GM23338 (cell line): Measurements from ENCODE around the gene XPNPEP2. TPM values are rescaled to one million over a fixed set of nuclear protein-coding genes. Genes with fewer than 3 reads are reported as not detected.

Experiments
- ATAC-seq: fragments of 200-7000 bp; cut with Tn5 transposase; 3 replicates; pipeline ENCODE4 v1.9.1; 2020
- DNase-seq: peaks from one replicate; pipeline ENCODE4 v3.0.0-alpha.2; 2015; ENCODE audit warnings: low spot score
- H2AFZ ChIP-seq: fragments of 200-600 bp; sonication (generic); 2 replicates; pipeline ENCODE4 v1.8.0; 2016; ENCODE audit warnings: antibody characterized with exemption, mild to moderate bottlenecking, moderate library complexity
- H3F3A ChIP-seq: fragments of 200-600 bp; sonication (generic); replicated peaks from 2 replicates; pipeline ENCODE4 v1.8.0; 2017; ENCODE audit warnings: antibody characterized with exemption, mixed run types, low read depth
- H3K27ac ChIP-seq: fragments of 200-600 bp; sonication (generic); 2 replicates; pipeline ENCODE4 v1.6.1; 2016; ENCODE audit warnings: low read depth
- H3K27me3 ChIP-seq: fragments of 200-600 bp; sonication (generic); 2 replicates; pipeline ENCODE4 v1.8.0; 2016; ENCODE audit warnings: mild to moderate bottlenecking, mixed run types, moderate library complexity; ENCODE audit not compliant: insufficient read depth
- H3K36me3 ChIP-seq: fragments of 200-600 bp; sonication (generic); 2 replicates; pipeline ENCODE4 v1.8.0; 2016; ENCODE audit warnings: mild to moderate bottlenecking; ENCODE audit not compliant: insufficient read depth
- H3K4me1 ChIP-seq: fragments of 200-600 bp; sonication (generic); 2 replicates; pipeline ENCODE4 v1.8.0; 2016; ENCODE audit warnings: mild to moderate bottlenecking, moderate library complexity; ENCODE audit not compliant: insufficient read depth
- H3K4me2 ChIP-seq: fragments of 200-600 bp; sonication (generic); 2 replicates; pipeline ENCODE4 v1.7.1; 2017; ENCODE audit warnings: mixed run types
- H3K4me3 ChIP-seq: fragments of 200-600 bp; sonication (generic); 2 replicates; pipeline ENCODE4 v1.6.1; 2016; ENCODE audit warnings: mixed run types
- H3K79me2 ChIP-seq: fragments of 200-600 bp; sonication (generic); replicated peaks from 2 replicates; pipeline ENCODE4 v1.8.0; 2017; ENCODE audit warnings: mild to moderate bottlenecking; ENCODE audit not compliant: insufficient read depth
- H3K9me2 ChIP-seq: fragments of 200-600 bp; sonication (generic); 2 replicates; pipeline ENCODE4 v1.8.0; 2017; ENCODE audit not compliant: insufficient read depth
- H4K20me1 ChIP-seq: fragments of 200-600 bp; sonication (generic); replicated peaks from 2 replicates; pipeline ENCODE4 v1.8.0; 2017; ENCODE audit warnings: mild to moderate bottlenecking; ENCODE audit not compliant: insufficient read depth
- H3K27ac Mint-ChIP-seq: 2 replicates; pipeline ENCODE4 v1.8.0; 2020; ENCODE audit warnings: inconsistent platforms, mild to moderate bottlenecking, moderate library complexity, mixed read lengths
- H3K27me3 Mint-ChIP-seq: 3 replicates; pipeline ENCODE4 v1.8.0; 2022; ENCODE audit warnings: low read depth, mild to moderate bottlenecking, moderate library complexity, mixed read lengths, inconsistent platforms; ENCODE audit not compliant: insufficient read depth, poor library complexity
- H3K36me3 Mint-ChIP-seq: 3 replicates; pipeline ENCODE4 v1.8.0; 2021; ENCODE audit warnings: low read depth, mild to moderate bottlenecking, inconsistent platforms, moderate library complexity, mixed read lengths
- H3K4me1 Mint-ChIP-seq: 3 replicates; pipeline ENCODE4 v1.8.0; 2020; ENCODE audit warnings: mild to moderate bottlenecking, inconsistent platforms, mixed read lengths
- H3K4me3 Mint-ChIP-seq: 3 replicates; pipeline ENCODE4 v1.8.0; 2021; ENCODE audit warnings: moderate library complexity, mild to moderate bottlenecking, inconsistent platforms, mixed read lengths
- H3K9me3 Mint-ChIP-seq: 3 replicates; pipeline ENCODE4 v1.8.0; 2020; ENCODE audit warnings: moderate library complexity, mild to moderate bottlenecking, inconsistent platforms, mixed read lengths
- CREB1 ChIP-seq: fragments of 250-450 bp; sonication (Bioruptor Pico); IDR thresholded peaks from 2 replicates; pipeline ENCODE4 v1.5.0; 2020; ENCODE audit warnings: low read depth, mild to moderate bottlenecking, moderate library complexity
- EZH2 ChIP-seq: fragments of 200-600 bp; sonication (generic); IDR thresholded peaks from one replicate; pipeline ENCODE4 v1.8.0; 2017; ENCODE audit warnings: antibody characterized with exemption, mild to moderate bottlenecking, low read depth; ENCODE audit not compliant: unreplicated experiment
- EZH2phosphoT487 ChIP-seq: fragments of 200-600 bp; sonication (generic); IDR thresholded peaks from one replicate; pipeline ENCODE4 v1.8.1; 2018; ENCODE audit warnings: antibody characterized with exemption; ENCODE audit not compliant: unreplicated experiment
- JUNB ChIP-seq: IDR thresholded peaks from one replicate; pipeline ENCODE4 v1.6.1; 2016; ENCODE audit warnings: antibody characterized with exemption; ENCODE audit not compliant: unreplicated experiment
- NANOG ChIP-seq: IDR thresholded peaks from 2 replicates; pipeline ENCODE4 v1.6.1; 2016; ENCODE audit warnings: antibody characterized with exemption, borderline replicate concordance
- POLR2AphosphoS5 ChIP-seq: IDR thresholded peaks from 2 replicates; pipeline ENCODE4 v1.6.1; 2016; ENCODE audit warnings: antibody characterized with exemption, low read depth
- STAT1 ChIP-seq: IDR thresholded peaks from one replicate; pipeline ENCODE4 v1.6.1; 2016; ENCODE audit warnings: antibody characterized with exemption; ENCODE audit not compliant: unreplicated experiment
- ZNF114 ChIP-seq: fragments of 250-450 bp; sonication (Bioruptor Pico); IDR thresholded peaks from 2 replicates; pipeline ENCODE4 v1.5.0; 2020; ENCODE audit warnings: mild to moderate bottlenecking, moderate library complexity
- ZNF331 ChIP-seq: fragments of 250-450 bp; sonication (Bioruptor Pico); IDR thresholded peaks from 2 replicates; pipeline ENCODE4 v1.5.0; 2020; ENCODE audit warnings: low read depth, mild to moderate bottlenecking, moderate library complexity
- polyA plus RNA-seq: library from polyadenylated mRNA; unstranded; fragments of >200 nt; fragmentation: Nextera tagmentation; extraction: Ambion mirVana; gene quantifications from 2 replicates; pipeline ENCODE4 v1.2.1, GENCODE V29; 2016
- total RNA-seq: library from RNA; depleted of rRNA; stranded (reverse); fragments of >200 nt; shearing (Covaris generic); gene quantifications from 2 replicates; pipeline ENCODE4 v1.2.3, GENCODE V29; 2014
- TF ChIP-seq, protein P1 (sequence below): IDR thresholded peaks from one replicate; pipeline ENCODE4 v1.6.1; 2018; ENCODE audit warnings: antibody characterized with exemption; ENCODE audit not compliant: unreplicated experiment
- TF ChIP-seq, protein P2 (sequence below): fragments of 250-450 bp; sonication (Bioruptor Pico); IDR thresholded peaks from 2 replicates; pipeline ENCODE4 v1.5.0; 2020; ENCODE audit warnings: mild to moderate bottlenecking, moderate library complexity
- TF ChIP-seq, protein P3 (sequence below), 2 experiments: fragments of 200-600 bp in 1 of 2; sonication (generic) in 1 of 2; conservative IDR thresholded peaks; 2 replicates each; pipeline versions ENCODE4 v1.5.1 to v1.6.1; 2016 to 2017; ENCODE audit warnings: antibody characterized with exemption in 2 of 2, low read depth in 2 of 2, mild to moderate bottlenecking in 2 of 2, moderate library complexity in 1 of 2
- TF ChIP-seq, protein P4 (sequence below): IDR thresholded peaks from 2 replicates; pipeline ENCODE4 v1.6.1; 2016; ENCODE audit warnings: antibody characterized with exemption

XPNPEP2 gene
- total and polyA plus RNA-seq, 2 experiments from 2014 or later: not detected

DNA sequence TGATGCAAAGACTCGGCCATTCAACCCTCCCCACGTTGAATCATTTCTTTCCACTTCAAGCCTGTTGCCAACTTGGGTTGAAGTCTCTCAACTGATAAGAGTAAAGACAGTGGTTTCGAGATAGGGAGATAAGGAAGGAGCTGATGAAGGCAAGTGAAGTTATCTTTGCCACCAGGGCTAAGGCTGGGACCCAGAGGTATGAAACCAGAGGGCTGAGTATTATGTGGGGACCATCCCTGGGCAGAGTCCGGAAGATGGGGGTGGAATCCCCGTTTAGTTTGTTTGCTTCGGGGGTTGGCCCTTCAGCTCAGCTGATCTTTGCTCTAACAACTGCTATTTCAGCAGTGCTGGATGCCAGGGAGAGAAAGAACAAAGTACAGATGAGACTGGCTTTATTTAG lies 2.3 kb upstream of the XPNPEP2 start:
- H3K79me2 ChIP-seq: no peaks in the 10 kb centered on the region
- no peaks in the 10 kb centered on the region for H3K36me3 ChIP-seq
- Mint-ChIP-seq H3K4me3 (no peak overlapping the region), H3K36me3 (no peaks in the 10 kb centered on the region; the same call in 2 of the 3 replicates), H3K4me1 (peaks cover 18% of the 10 kb centered on the region), H3K27me3 (peaks cover 5% of the 10 kb centered on the region), H3K9me3 (no peaks in the 10 kb centered on the region), H3K27ac (no peak overlapping the region)
- H3K27ac ChIP-seq: no peak overlapping the region
- no peak overlapping the region for H3K4me2 ChIP-seq
- H3K27me3 ChIP-seq: no peaks in the 10 kb centered on the region
- H4K20me1 ChIP-seq: no peaks in the 10 kb centered on the region
- H3F3A ChIP-seq: no peaks in the 10 kb centered on the region
- H3K9me2 ChIP-seq: no peaks in the 10 kb centered on the region
- no peaks in the 10 kb centered on the region; the same call in 1 of the 2 replicates for H3K4me1 ChIP-seq
- DNase-seq (no peak), ATAC-seq (no peak)
- TF ChIP-seq, protein P1, sequence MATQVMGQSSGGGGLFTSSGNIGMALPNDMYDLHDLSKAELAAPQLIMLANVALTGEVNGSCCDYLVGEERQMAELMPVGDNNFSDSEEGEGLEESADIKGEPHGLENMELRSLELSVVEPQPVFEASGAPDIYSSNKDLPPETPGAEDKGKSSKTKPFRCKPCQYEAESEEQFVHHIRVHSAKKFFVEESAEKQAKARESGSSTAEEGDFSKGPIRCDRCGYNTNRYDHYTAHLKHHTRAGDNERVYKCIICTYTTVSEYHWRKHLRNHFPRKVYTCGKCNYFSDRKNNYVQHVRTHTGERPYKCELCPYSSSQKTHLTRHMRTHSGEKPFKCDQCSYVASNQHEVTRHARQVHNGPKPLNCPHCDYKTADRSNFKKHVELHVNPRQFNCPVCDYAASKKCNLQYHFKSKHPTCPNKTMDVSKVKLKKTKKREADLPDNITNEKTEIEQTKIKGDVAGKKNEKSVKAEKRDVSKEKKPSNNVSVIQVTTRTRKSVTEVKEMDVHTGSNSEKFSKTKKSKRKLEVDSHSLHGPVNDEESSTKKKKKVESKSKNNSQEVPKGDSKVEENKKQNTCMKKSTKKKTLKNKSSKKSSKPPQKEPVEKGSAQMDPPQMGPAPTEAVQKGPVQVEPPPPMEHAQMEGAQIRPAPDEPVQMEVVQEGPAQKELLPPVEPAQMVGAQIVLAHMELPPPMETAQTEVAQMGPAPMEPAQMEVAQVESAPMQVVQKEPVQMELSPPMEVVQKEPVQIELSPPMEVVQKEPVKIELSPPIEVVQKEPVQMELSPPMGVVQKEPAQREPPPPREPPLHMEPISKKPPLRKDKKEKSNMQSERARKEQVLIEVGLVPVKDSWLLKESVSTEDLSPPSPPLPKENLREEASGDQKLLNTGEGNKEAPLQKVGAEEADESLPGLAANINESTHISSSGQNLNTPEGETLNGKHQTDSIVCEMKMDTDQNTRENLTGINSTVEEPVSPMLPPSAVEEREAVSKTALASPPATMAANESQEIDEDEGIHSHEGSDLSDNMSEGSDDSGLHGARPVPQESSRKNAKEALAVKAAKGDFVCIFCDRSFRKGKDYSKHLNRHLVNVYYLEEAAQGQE: no peak
- TF ChIP-seq, protein P2, sequence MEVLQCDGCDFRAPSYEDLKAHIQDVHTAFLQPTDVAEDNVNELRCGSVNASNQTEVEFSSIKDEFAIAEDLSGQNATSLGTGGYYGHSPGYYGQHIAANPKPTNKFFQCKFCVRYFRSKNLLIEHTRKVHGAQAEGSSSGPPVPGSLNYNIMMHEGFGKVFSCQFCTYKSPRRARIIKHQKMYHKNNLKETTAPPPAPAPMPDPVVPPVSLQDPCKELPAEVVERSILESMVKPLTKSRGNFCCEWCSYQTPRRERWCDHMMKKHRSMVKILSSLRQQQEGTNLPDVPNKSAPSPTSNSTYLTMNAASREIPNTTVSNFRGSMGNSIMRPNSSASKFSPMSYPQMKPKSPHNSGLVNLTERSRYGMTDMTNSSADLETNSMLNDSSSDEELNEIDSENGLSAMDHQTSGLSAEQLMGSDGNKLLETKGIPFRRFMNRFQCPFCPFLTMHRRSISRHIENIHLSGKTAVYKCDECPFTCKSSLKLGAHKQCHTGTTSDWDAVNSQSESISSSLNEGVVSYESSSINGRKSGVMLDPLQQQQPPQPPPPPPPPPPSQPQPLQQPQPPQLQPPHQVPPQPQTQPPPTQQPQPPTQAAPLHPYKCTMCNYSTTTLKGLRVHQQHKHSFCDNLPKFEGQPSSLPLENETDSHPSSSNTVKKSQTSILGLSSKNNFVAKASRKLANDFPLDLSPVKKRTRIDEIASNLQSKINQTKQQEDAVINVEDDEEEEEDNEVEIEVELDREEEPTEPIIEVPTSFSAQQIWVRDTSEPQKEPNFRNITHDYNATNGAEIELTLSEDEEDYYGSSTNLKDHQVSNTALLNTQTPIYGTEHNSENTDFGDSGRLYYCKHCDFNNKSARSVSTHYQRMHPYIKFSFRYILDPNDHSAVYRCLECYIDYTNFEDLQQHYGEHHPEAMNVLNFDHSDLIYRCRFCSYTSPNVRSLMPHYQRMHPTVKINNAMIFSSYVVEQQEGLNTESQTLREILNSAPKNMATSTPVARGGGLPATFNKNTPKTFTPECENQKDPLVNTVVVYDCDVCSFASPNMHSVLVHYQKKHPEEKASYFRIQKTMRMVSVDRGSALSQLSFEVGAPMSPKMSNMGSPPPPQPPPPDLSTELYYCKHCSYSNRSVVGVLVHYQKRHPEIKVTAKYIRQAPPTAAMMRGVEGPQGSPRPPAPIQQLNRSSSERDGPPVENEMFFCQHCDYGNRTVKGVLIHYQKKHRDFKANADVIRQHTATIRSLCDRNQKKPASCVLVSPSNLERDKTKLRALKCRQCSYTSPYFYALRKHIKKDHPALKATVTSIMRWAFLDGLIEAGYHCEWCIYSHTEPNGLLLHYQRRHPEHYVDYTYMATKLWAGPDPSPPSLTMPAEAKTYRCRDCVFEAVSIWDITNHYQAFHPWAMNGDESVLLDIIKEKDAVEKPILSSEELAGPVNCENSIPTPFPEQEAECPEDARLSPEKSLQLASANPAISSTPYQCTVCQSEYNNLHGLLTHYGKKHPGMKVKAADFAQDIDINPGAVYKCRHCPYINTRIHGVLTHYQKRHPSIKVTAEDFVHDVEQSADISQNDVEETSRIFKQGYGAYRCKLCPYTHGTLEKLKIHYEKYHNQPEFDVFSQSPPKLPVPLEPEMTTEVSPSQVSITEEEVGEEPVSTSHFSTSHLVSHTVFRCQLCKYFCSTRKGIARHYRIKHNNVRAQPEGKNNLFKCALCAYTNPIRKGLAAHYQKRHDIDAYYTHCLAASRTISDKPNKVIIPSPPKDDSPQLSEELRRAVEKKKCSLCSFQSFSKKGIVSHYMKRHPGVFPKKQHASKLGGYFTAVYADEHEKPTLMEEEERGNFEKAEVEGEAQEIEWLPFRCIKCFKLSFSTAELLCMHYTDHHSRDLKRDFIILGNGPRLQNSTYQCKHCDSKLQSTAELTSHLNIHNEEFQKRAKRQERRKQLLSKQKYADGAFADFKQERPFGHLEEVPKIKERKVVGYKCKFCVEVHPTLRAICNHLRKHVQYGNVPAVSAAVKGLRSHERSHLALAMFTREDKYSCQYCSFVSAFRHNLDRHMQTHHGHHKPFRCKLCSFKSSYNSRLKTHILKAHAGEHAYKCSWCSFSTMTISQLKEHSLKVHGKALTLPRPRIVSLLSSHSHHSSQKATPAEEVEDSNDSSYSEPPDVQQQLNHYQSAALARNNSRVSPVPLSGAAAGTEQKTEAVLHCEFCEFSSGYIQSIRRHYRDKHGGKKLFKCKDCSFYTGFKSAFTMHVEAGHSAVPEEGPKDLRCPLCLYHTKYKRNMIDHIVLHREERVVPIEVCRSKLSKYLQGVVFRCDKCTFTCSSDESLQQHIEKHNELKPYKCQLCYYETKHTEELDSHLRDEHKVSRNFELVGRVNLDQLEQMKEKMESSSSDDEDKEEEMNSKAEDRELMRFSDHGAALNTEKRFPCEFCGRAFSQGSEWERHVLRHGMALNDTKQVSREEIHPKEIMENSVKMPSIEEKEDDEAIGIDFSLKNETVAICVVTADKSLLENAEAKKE (CRISPR knock-in tag): no peak
- no peak for TF ChIP-seq POLR2AphosphoS5
- no peak for TF ChIP-seq CREB1 (CRISPR knock-in tag)
- no peak for TF ChIP-seq EZH2
- TF ChIP-seq, protein P3, sequence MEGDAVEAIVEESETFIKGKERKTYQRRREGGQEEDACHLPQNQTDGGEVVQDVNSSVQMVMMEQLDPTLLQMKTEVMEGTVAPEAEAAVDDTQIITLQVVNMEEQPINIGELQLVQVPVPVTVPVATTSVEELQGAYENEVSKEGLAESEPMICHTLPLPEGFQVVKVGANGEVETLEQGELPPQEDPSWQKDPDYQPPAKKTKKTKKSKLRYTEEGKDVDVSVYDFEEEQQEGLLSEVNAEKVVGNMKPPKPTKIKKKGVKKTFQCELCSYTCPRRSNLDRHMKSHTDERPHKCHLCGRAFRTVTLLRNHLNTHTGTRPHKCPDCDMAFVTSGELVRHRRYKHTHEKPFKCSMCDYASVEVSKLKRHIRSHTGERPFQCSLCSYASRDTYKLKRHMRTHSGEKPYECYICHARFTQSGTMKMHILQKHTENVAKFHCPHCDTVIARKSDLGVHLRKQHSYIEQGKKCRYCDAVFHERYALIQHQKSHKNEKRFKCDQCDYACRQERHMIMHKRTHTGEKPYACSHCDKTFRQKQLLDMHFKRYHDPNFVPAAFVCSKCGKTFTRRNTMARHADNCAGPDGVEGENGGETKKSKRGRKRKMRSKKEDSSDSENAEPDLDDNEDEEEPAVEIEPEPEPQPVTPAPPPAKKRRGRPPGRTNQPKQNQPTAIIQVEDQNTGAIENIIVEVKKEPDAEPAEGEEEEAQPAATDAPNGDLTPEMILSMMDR (conservative IDR thresholded peaks at IDR 0.05; ENCODE audit: low read depth in 2 of 2): no peak
- TF ChIP-seq, protein P4, sequence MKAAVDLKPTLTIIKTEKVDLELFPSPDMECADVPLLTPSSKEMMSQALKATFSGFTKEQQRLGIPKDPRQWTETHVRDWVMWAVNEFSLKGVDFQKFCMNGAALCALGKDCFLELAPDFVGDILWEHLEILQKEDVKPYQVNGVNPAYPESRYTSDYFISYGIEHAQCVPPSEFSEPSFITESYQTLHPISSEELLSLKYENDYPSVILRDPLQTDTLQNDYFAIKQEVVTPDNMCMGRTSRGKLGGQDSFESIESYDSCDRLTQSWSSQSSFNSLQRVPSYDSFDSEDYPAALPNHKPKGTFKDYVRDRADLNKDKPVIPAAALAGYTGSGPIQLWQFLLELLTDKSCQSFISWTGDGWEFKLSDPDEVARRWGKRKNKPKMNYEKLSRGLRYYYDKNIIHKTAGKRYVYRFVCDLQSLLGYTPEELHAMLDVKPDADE: no peak
- no peak for TF ChIP-seq EZH2phosphoT487
- no peak for TF ChIP-seq ZNF331 (CRISPR knock-in tag)
- no peak for TF ChIP-seq JUNB
- no peak for TF ChIP-seq NANOG
- TF ChIP-seq ZNF114 (CRISPR knock-in tag): no peak
- no peak for TF ChIP-seq STAT1
- no peak overlapping the region for H2AFZ ChIP-seq
- H3K4me3 ChIP-seq: no peak overlapping the region
